ENCODE data around the gene GRID1. TPM values are rescaled to one million over a fixed set of nuclear protein-coding genes. Genes with fewer than 3 reads are reported as not detected.

Gene GRID1
- total RNA-seq, 1 experiment from 2014 or later: not detected

GRCh38 chr10:86399879-86400704, 33.5 kb upstream of the GRID1 start:
- POLR2A ChIA-PET (ENCODE audit: unreplicated experiment): interaction anchor here (0.6 kb wide), 1 partner anchor 254 kb away, joined by 3 read pairs; the partner anchor contains the start of gene OPN4
- DNase-seq: peak; percentile 81 to 86
- H3K79me2 ChIP-seq (ENCODE audit: low read depth): no peaks in the 10 kb centered on the region
- peaks cover 7% of the 10 kb centered on the region; the same call in 1 of the 2 replicates for H3F3A ChIP-seq (ENCODE audit: insufficient read depth, low read depth)
- intact Hi-C loops (cut with micrococcal nuclease; ENCODE audit: unreplicated experiment): loop anchor here (1.0 to 5.0 kb wide), 4 partner anchors 37 to 557 kb away; partner anchors contain the start of genes MMRN2 and SNCG
- peak overlapping the region; percentile 91 for H3K4me2 ChIP-seq
- TF ChIP-seq, protein P1, sequence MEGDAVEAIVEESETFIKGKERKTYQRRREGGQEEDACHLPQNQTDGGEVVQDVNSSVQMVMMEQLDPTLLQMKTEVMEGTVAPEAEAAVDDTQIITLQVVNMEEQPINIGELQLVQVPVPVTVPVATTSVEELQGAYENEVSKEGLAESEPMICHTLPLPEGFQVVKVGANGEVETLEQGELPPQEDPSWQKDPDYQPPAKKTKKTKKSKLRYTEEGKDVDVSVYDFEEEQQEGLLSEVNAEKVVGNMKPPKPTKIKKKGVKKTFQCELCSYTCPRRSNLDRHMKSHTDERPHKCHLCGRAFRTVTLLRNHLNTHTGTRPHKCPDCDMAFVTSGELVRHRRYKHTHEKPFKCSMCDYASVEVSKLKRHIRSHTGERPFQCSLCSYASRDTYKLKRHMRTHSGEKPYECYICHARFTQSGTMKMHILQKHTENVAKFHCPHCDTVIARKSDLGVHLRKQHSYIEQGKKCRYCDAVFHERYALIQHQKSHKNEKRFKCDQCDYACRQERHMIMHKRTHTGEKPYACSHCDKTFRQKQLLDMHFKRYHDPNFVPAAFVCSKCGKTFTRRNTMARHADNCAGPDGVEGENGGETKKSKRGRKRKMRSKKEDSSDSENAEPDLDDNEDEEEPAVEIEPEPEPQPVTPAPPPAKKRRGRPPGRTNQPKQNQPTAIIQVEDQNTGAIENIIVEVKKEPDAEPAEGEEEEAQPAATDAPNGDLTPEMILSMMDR (conservative IDR thresholded peaks at IDR 0.05): peak; percentile 75
- no peak for TF ChIP-seq EZH2 (IDR thresholded peaks at IDR 0.05; ENCODE audit: low read depth)
- no peaks in the 10 kb centered on the region for H3K4me1 ChIP-seq (replicated peaks; ENCODE audit: insufficient read depth)
- no TSS peak for BruUV-seq (replicated peaks)
- no peaks in the 10 kb centered on the region for H3K27me3 ChIP-seq (ENCODE audit: insufficient read depth, low read depth)
- no peaks in the 10 kb centered on the region for H3K9me3 ChIP-seq (ENCODE audit: insufficient read depth, low read depth)
- peak overlapping the region; percentile 82 for H2AFZ ChIP-seq
- no peaks in the 10 kb centered on the region for H3K36me3 ChIP-seq (ENCODE audit: low read depth)
- H3K9me2 ChIP-seq (ENCODE audit: insufficient read depth): no peaks in the 10 kb centered on the region
- peak overlapping the region; percentile 66 for H3K4me3 ChIP-seq
- CTCF ChIA-PET: interaction anchor here (0.6 to 1.8 kb wide), 4 partner anchors 87 to 942 kb away, joined by 3 to 6 read pairs (median 4); no protein-coding TSS in a partner anchor
- no peak overlapping the region for H3K27ac ChIP-seq
- no peaks in the 10 kb centered on the region for H4K20me1 ChIP-seq (ENCODE audit: insufficient read depth)

DNA sequence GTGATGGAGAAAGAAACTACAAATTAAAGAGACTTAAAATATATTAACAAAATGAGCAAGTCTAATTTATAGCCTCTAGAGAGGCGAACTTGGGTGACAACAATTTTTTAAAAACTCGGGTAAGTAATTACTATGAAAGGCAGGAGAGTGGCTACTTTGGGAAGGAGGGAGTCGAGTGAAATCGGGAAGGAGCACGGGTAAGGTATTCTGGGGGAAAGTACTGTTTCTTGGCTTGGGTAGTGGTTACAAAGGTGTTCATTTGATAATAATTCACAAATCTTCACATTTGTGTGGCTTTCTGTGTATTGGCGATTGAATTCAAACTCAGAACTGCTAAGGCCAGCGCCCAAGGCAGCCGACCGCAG, 32.9 kb upstream of the GRID1 start:
- H3K27ac ChIP-seq: no peak overlapping the region

DNA sequence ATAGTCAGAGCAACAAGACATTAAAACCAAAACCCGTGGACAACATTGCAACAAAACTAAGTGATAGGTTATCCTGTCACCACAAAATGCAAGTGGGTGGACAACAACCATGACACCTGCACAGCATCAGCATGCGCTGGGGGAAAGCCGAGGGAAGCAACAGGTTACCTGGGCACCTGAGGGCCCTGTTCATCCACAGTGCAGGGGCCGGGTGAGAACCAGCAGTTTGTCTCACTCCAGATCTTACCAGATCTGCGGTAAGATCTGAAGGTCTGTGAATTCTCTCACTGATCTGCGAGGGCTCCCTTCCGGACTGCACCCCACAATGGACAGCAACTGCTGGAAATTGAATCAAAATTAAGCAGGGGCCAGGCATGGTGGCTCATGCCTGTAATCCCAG, 30.5 kb upstream of the GRID1 start:
- no TSS peak for BruUV-seq (replicated peaks)
- no peaks in the 10 kb centered on the region for H3K4me1 ChIP-seq (replicated peaks; ENCODE audit: insufficient read depth)
- peaks cover 7% of the 10 kb centered on the region; the same call in 1 of the 2 replicates for H3F3A ChIP-seq (ENCODE audit: insufficient read depth, low read depth)
- H3K27ac ChIP-seq: no peak overlapping the region
- H3K4me2 ChIP-seq: no peak overlapping the region
- ChIA-PET CTCF (no interaction called here), POLR2A (ENCODE audit: unreplicated experiment) (no interaction called here)
- no peak for TF ChIP-seq EZH2 (IDR thresholded peaks at IDR 0.05; ENCODE audit: low read depth)
- TF ChIP-seq, protein P1 (conservative IDR thresholded peaks at IDR 0.05): no peak
- no peak overlapping the region for H2AFZ ChIP-seq
- H3K36me3 ChIP-seq (ENCODE audit: low read depth): no peaks in the 10 kb centered on the region
- intact Hi-C loops (cut with micrococcal nuclease; ENCODE audit: unreplicated experiment): no loop called here
- no peaks in the 10 kb centered on the region for H3K27me3 ChIP-seq (ENCODE audit: insufficient read depth, low read depth)
- DNase-seq: no peak
- no peaks in the 10 kb centered on the region for H3K79me2 ChIP-seq (ENCODE audit: low read depth)
- H3K9me2 ChIP-seq (ENCODE audit: insufficient read depth): no peaks in the 10 kb centered on the region
- no peaks in the 10 kb centered on the region for H3K9me3 ChIP-seq (ENCODE audit: insufficient read depth, low read depth)
- H3K4me3 ChIP-seq: no peak overlapping the region
- no peaks in the 10 kb centered on the region for H4K20me1 ChIP-seq (ENCODE audit: insufficient read depth)

More for the DNA sequence above, 32.9 kb upstream of the GRID1 start:
- H3K9me3 ChIP-seq (ENCODE audit: insufficient read depth, low read depth): no peaks in the 10 kb centered on the region
- ChIA-PET POLR2A (ENCODE audit: unreplicated experiment) (interaction anchor here (0.6 kb wide), 1 partner anchor 255 kb away, joined by 3 read pairs; the partner anchor contains the start of gene OPN4), CTCF (interaction anchor here (0.6 to 1.8 kb wide), 3 partner anchors 186 to 942 kb away, joined by 3 to 6 read pairs (median 4); no protein-coding TSS in a partner anchor)
- H2AFZ ChIP-seq: no peak overlapping the region; the same call in 1 of the 2 replicates
- peak overlapping the region; percentile 66 for H3K4me3 ChIP-seq
- intact Hi-C loops (cut with micrococcal nuclease; ENCODE audit: unreplicated experiment): loop anchor here (1.0 kb wide), 1 partner anchor 186 kb away; no protein-coding TSS in a partner anchor
- no peaks in the 10 kb centered on the region for H4K20me1 ChIP-seq (ENCODE audit: insufficient read depth)
- peak overlapping the region; percentile 91 for H3K4me2 ChIP-seq
- TF ChIP-seq, protein P1 (conservative IDR thresholded peaks at IDR 0.05): no peak
- no peak for TF ChIP-seq EZH2 (IDR thresholded peaks at IDR 0.05; ENCODE audit: low read depth)
- H3F3A ChIP-seq (ENCODE audit: insufficient read depth, low read depth): peaks cover 7% of the 10 kb centered on the region; the same call in 1 of the 2 replicates
- H3K36me3 ChIP-seq (ENCODE audit: low read depth): no peaks in the 10 kb centered on the region
- no peaks in the 10 kb centered on the region for H3K27me3 ChIP-seq (ENCODE audit: insufficient read depth, low read depth)
- H3K4me1 ChIP-seq (replicated peaks; ENCODE audit: insufficient read depth): no peaks in the 10 kb centered on the region
- H3K79me2 ChIP-seq (ENCODE audit: low read depth): no peaks in the 10 kb centered on the region
- H3K9me2 ChIP-seq (ENCODE audit: insufficient read depth): no peaks in the 10 kb centered on the region
- DNase-seq: no peak
- BruUV-seq (replicated peaks): no TSS peak
